K562 (cell line): ENCODE data around the gene DAP. TPM values are rescaled to one million over a fixed set of nuclear protein-coding genes. Genes with fewer than 3 reads are reported as not detected.

ENCODE experiments used
- CBX1 ChIP-seq: sonication (generic); IDR thresholded peaks from 2 replicates; pipeline ENCODE4 v1.6.1; 2016; ENCODE audit warnings: antibody characterized with exemption, low read depth, mild to moderate bottlenecking
- CC2D1A ChIP-seq: fragments of 450-650 bp; IDR thresholded peaks from 2 replicates; pipeline ENCODE4 v1.6.1; 2017; ENCODE audit warnings: mild to moderate bottlenecking
- CTBP1 ChIP-seq: fragments of 450-650 bp; IDR thresholded peaks from 2 replicates; pipeline ENCODE4 v1.6.1; 2016; ENCODE audit warnings: borderline replicate concordance
- FOSL1 ChIP-seq: fragments of 200-800 bp; sonication (Bioruptor generic); conservative IDR thresholded peaks from 2 replicates; pipeline ENCODE4 v1.6.1; 2016; ENCODE audit warnings: missing genetic modification characterization, missing compliant biosample characterization
- GABPA ChIP-seq: fragments of 200-800 bp; sonication (Bioruptor generic); conservative IDR thresholded peaks from 2 replicates; pipeline ENCODE4 v1.6.1; 2016; ENCODE audit warnings: low read depth, missing genetic modification characterization, missing compliant biosample characterization
- GATAD2B ChIP-seq: fragments of 450-650 bp; IDR thresholded peaks from 2 replicates; pipeline ENCODE4 v1.6.1; 2017; ENCODE audit warnings: mild to moderate bottlenecking, borderline replicate concordance
- NBN ChIP-seq: fragments of 450-650 bp; IDR thresholded peaks from 2 replicates; pipeline ENCODE4 v1.6.1; 2016; ENCODE audit warnings: low read depth, mild to moderate bottlenecking
- NEUROD1 ChIP-seq: fragments of 150-350 bp; IDR thresholded peaks from 2 replicates; pipeline ENCODE4 v1.6.1; 2014; ENCODE audit warnings: borderline replicate concordance, low read length, low read depth; ENCODE audit not compliant: partially characterized antibody
- PCBP1 ChIP-seq: fragments of 200-400 bp; formaldehyde crosslinking; IDR thresholded peaks from 2 replicates; pipeline ENCODE4 v1.6.1; 2018; ENCODE audit warnings: mild to moderate bottlenecking, low read depth, low read length; ENCODE audit not compliant: poor library complexity, severe bottlenecking
- POLR2AphosphoS2 ChIP-seq: IDR thresholded peaks from 2 replicates; pipeline ENCODE4 v1.6.1; 2012; ENCODE audit warnings: low read length, improper control_type of control experiment
- POLR3A ChIP-seq: IDR thresholded peaks from 2 replicates; pipeline ENCODE4 v1.6.1; 2011; ENCODE audit warnings: borderline replicate concordance, mild to moderate bottlenecking, moderate library complexity; ENCODE audit not compliant: insufficient read length, insufficient read depth; ENCODE audit errors: extremely low read depth
- SMAD1 ChIP-seq: fragments of 150-350 bp; IDR thresholded peaks from 2 replicates; pipeline ENCODE4 v1.6.1; 2014; ENCODE audit warnings: low read length, low read depth; ENCODE audit not compliant: partially characterized antibody
- SMAD4 ChIP-seq: fragments of 250-450 bp; sonication (Bioruptor Pico); conservative IDR thresholded peaks from 2 replicates; pipeline ENCODE4 v1.8.0; 2021; ENCODE audit warnings: inconsistent platforms, mild to moderate bottlenecking, moderate library complexity
- SMARCA4 ChIP-seq: fragments of 450-650 bp; IDR thresholded peaks from 2 replicates; pipeline ENCODE4 v1.6.1; 2016
- SMARCE1 ChIP-seq: fragments of 450-650 bp; IDR thresholded peaks from 2 replicates; pipeline ENCODE4 v1.7.1; 2016; ENCODE audit warnings: mild to moderate bottlenecking
- SP2 ChIP-seq: IDR thresholded peaks from 2 replicates; pipeline ENCODE4 v1.6.1; 2011; ENCODE audit warnings: mild to moderate bottlenecking, low read depth, low read length, moderate library complexity; ENCODE audit not compliant: poor library complexity, severe bottlenecking; ENCODE audit errors: extremely low read depth
- STAG1 ChIP-seq: sonication (generic); formaldehyde crosslinking; IDR thresholded peaks from 2 replicates; pipeline ENCODE4 v1.5.0; 2020; ENCODE audit warnings: missing genetic modification reagents, borderline replicate concordance
- TARDBP ChIP-seq: fragments of 450-650 bp; IDR thresholded peaks from 2 replicates; pipeline ENCODE4 v1.6.1; 2016
- TCF7L2 ChIP-seq: fragments of 150-350 bp; IDR thresholded peaks from 2 replicates; pipeline ENCODE4 v1.6.1; 2016; ENCODE audit warnings: low read depth, mild to moderate bottlenecking, low read length, moderate library complexity
- ZNF140 ChIP-seq: fragments of 250-450 bp; sonication (Bioruptor Pico); IDR thresholded peaks from 2 replicates; pipeline ENCODE4 v1.8.0; 2021; ENCODE audit warnings: moderate library complexity, mild to moderate bottlenecking, inconsistent platforms
- ZSCAN32 ChIP-seq: fragments of 450-650 bp; formaldehyde crosslinking; IDR thresholded peaks from 2 replicates; pipeline ENCODE4 v1.4.0; 2020; ENCODE audit warnings: mild to moderate bottlenecking, moderate library complexity
- polyA plus RNA-seq, 8 experiments: library from polyadenylated mRNA; depleted of rRNA in 4 of 8; stranded (reverse) in 5 of 8; unstranded in 3 of 8; fragments of >200 nt; fragmentation: Nextera tagmentation in 2 of 8; fragmentation: Illumina TruSeq in 1 of 8; extraction: Ambion mirVana in 2 of 8; extraction: Trizol in 1 of 8; gene quantifications; 2 replicates each; pipeline versions ENCODE4 v1.2.1 to v1.2.3, GENCODE V29; 2011 to 2014; ENCODE audit warnings: inconsistent platforms in 1 of 8, missing spikeins in 1 of 8
- total RNA-seq, 7 experiments: library from RNA; depleted of rRNA in 6 of 7; stranded (reverse); fragments of >200 nt in 6 of 7; fragmentation: Illumina TruSeq in 2 of 7; extraction: Trizol in 2 of 7; gene quantifications; 2 replicates each; pipeline versions ENCODE4 v1.2.1 to v1.2.3, GENCODE V29; 2011 to 2021; ENCODE audit warnings: low replicate concordance in 1 of 7
- TF ChIP-seq, protein P1 (sequence below), 2 experiments: fragments of 450-650 bp in 1 of 2; sonication (generic) in 1 of 2; formaldehyde crosslinking in 1 of 2; IDR thresholded peaks in 1 of 2; conservative IDR thresholded peaks in 1 of 2; 2 replicates each; pipeline versions ENCODE4 v1.6.1 to v1.8.1; 2016 to 2023; ENCODE audit warnings: mild to moderate bottlenecking in 2 of 2, moderate library complexity in 2 of 2, inconsistent platforms in 1 of 2, missing genetic modification reagents in 1 of 2
- TF ChIP-seq, protein P2 (sequence below): fragments of 450-650 bp; formaldehyde crosslinking; IDR thresholded peaks from 2 replicates; pipeline ENCODE4 v1.4.0; 2022; ENCODE audit warnings: missing genetic modification characterization
- TF ChIP-seq, protein P3 (sequence below): fragments of 250-450 bp; sonication (Bioruptor Pico); IDR thresholded peaks from 2 replicates; pipeline ENCODE4 v1.4.0; 2020; ENCODE audit warnings: mild to moderate bottlenecking
- TF ChIP-seq, protein P4 (sequence below): sonication (generic); formaldehyde crosslinking; IDR thresholded peaks from 2 replicates; pipeline ENCODE4 v1.8.0; 2022; ENCODE audit warnings: mild to moderate bottlenecking, missing genetic modification reagents

Gene DAP
- total and polyA plus RNA-seq, 9 of the 15 experiments (the other 6 are each of a cell fraction or from before 2014, with no cell fraction given) = 14.1 to 151 (median 34.5) TPM

DNA sequence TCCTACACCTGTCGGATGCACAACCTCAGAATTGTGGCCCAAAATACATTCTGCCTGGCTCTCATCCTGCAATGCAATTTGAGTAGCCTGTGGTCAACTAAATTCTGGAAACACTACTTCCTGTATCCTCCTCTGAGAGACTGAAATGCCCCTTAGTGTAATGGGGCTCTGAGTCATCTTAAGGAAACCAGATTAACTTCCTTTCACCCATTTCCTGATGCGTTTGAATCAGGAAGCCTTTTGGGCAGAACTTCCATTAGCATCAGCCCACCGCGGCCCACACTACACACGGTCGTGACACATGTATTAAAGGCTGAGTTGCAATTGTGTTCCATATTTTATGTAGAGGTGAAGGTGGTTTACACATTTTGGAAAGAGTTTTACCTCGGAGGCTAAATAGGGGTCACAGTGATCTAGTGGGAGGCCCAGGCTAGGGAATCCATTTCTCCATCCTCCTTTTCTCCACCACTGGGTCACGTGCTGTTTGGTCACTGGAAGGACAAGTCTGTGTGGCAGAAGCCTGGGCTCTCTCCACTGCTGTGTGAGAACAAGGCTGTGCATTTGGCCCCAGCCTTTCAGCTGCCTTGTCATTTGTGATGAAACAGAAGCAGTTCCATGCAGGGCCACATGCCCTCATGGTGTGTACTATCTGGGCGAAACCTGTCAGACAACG, 55.9 kb downstream of the DAP start (continued):
- TF ChIP-seq CTBP1 = 0 out of 2 replicates have a peak, but pooled peaks have one; percentile 10
- no peak for TF ChIP-seq CC2D1A
- TF ChIP-seq GABPA (tag) = peak; percentile 51; the same call in 1 of the 2 replicates
- TF ChIP-seq, protein P1, sequence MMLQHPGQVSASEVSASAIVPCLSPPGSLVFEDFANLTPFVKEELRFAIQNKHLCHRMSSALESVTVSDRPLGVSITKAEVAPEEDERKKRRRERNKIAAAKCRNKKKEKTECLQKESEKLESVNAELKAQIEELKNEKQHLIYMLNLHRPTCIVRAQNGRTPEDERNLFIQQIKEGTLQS (IDR thresholded peaks at IDR 0.05) = peak; percentile 76
- TF ChIP-seq, protein P1 (CRISPR knock-in tag; conservative IDR thresholded peaks at IDR 0.05) = no peak; the same call in 1 of the 2 replicates
- TF ChIP-seq SMARCE1 = peak; percentile 53; the same call in 1 of the 2 replicates
- TF ChIP-seq SMAD1 = no peak
- TF ChIP-seq PCBP1 = no peak
- no peak for TF ChIP-seq NBN
- TF ChIP-seq POLR3A = no peak
- no peak for TF ChIP-seq ZSCAN32 (CRISPR knock-in tag)
- no peak for TF ChIP-seq GATAD2B
- TF ChIP-seq POLR2AphosphoS2 = no peak
- TF ChIP-seq, protein P2, sequence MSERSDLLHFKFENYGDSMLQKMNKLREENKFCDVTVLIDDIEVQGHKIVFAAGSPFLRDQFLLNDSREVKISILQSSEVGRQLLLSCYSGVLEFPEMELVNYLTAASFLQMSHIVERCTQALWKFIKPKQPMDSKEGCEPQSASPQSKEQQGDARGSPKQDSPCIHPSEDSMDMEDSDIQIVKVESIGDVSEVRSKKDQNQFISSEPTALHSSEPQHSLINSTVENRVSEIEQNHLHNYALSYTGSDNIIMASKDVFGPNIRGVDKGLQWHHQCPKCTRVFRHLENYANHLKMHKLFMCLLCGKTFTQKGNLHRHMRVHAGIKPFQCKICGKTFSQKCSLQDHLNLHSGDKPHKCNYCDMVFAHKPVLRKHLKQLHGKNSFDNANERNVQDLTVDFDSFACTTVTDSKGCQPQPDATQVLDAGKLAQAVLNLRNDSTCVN (CRISPR knock-in tag) = no peak
- TF ChIP-seq SMAD4 = 0 out of 2 replicates have a peak, but pooled peaks have one; percentile 38
- no peak for TF ChIP-seq CBX1
- TF ChIP-seq SMARCA4 = 0 out of 2 replicates have a peak, but pooled peaks have one; percentile 36
- TF ChIP-seq TCF7L2 = no peak
- peak; percentile 80 for TF ChIP-seq FOSL1 (tag)
- TF ChIP-seq, protein P3, sequence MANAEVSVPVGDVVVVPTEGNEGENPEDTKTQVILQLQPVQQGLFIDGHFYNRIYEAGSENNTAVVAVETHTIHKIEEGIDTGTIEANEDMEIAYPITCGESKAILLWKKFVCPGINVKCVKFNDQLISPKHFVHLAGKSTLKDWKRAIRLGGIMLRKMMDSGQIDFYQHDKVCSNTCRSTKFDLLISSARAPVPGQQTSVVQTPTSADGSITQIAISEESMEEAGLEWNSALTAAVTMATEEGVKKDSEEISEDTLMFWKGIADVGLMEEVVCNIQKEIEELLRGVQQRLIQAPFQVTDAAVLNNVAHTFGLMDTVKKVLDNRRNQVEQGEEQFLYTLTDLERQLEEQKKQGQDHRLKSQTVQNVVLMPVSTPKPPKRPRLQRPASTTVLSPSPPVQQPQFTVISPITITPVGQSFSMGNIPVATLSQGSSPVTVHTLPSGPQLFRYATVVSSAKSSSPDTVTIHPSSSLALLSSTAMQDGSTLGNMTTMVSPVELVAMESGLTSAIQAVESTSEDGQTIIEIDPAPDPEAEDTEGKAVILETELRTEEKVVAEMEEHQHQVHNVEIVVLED (CRISPR knock-in tag) = no peak
- TF ChIP-seq ZNF140 (CRISPR knock-in tag) = no peak
- TF ChIP-seq NEUROD1 = no peak
- TF ChIP-seq TARDBP = no peak
- no peak for TF ChIP-seq SP2
- TF ChIP-seq, protein P4, sequence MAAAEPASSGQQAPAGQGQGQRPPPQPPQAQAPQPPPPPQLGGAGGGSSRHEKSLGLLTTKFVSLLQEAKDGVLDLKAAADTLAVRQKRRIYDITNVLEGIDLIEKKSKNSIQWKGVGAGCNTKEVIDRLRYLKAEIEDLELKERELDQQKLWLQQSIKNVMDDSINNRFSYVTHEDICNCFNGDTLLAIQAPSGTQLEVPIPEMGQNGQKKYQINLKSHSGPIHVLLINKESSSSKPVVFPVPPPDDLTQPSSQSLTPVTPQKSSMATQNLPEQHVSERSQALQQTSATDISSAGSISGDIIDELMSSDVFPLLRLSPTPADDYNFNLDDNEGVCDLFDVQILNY (CRISPR knock-in tag) = no peak
- TF ChIP-seq STAG1 (CRISPR knock-in tag) = no peak
